ENCODE results near the gene CDK5RAP2. TPM values are rescaled to one million over a fixed set of nuclear protein-coding genes. Genes with fewer than 3 reads are reported as not detected.
A peak's percentile ranks its signal among the peaks of the same experiment; 100 is the strongest.
"Not testable (repeated sequence)": the region's sequence is repeated elsewhere in the genome, so short reads cannot be mapped to it uniquely, and the experiment has no call there.

Gene CDK5RAP2
- total and polyA plus RNA-seq, 10 of the 15 experiments (the other 5 are each of a cell fraction or from before 2014, with no cell fraction given): 16.2 to 53.5 (median 34.5) TPM

GRCh38 chr9:120555839-120556238 is 24.1 kb downstream of the CDK5RAP2 start:
- Histone ChIP-seq H3K4me1 (ENCODE audit: control insufficient read depth, insufficient read depth, low read length) (no peaks in the 10 kb centered on the region), H3K27ac (ENCODE audit: control insufficient read depth, insufficient read depth) (no peak overlapping the region), H3K4me2 (ENCODE audit: control insufficient read depth, insufficient read depth) (no peak overlapping the region), H2AFZ (ENCODE audit: control insufficient read depth, low read depth, low read length) (no peak overlapping the region), H3K9ac (ENCODE audit: control insufficient read depth, insufficient read depth, low read length) (no peak overlapping the region), H3K4me3 (no peak overlapping the region), H3K79me2 (ENCODE audit: control insufficient read depth, insufficient read depth, low read length) (no peaks in the 10 kb centered on the region), H4K20me1 (ENCODE audit: control insufficient read depth, insufficient read depth) (no peaks in the 10 kb centered on the region), H3K27me3 (replicated peaks in 1 of 2; ENCODE audit: control insufficient read depth in 2 of 2, insufficient read depth in 2 of 2, low read length in 1 of 2) (no peaks in the 10 kb centered on the region), H3K36me3 (ENCODE audit: control insufficient read depth in 2 of 2, insufficient read depth in 2 of 2, low read length in 1 of 2) (peaks cover 2 to 11% of the 10 kb centered on the region in 2 experiments; a peak in 2 of 4 replicates), H3K9me3 (replicated peaks; ENCODE audit: control insufficient read depth, insufficient read depth, low read length) (no peaks in the 10 kb centered on the region)
- SMC1A ChIA-PET (ENCODE audit: uncharacterized antibody, unreplicated experiment): interaction anchor here (0.6 kb wide), 1 partner anchor 70 kb away, joined by 3 read pairs; no protein-coding TSS in a partner anchor
- CTCF ChIA-PET: interaction anchor here (0.7 kb wide), 2 partner anchors 62 to 560 kb away, joined by 3 to 5 read pairs; no protein-coding TSS in a partner anchor
- DNase-seq (ENCODE audit: low read depth, low spot score) (no peak), ATAC-seq (peak; percentile 47; the same call in 2 of the 3 replicates), FAIRE-seq (no peak)
- 0 out of 2 replicates have a peak, but pooled peaks have one; percentile 22 for TF ChIP-seq SPI1 (IDR thresholded peaks at IDR 0.05; ENCODE audit: borderline replicate concordance, insufficient read depth, low read depth, low read length)
- no peak for TF ChIP-seq CBX5 (IDR thresholded peaks at IDR 0.05; ENCODE audit: low read depth)
- TF ChIP-seq BHLHE40 (IDR thresholded peaks at IDR 0.05; ENCODE audit: borderline replicate concordance in 1 of 2, low read depth in 2 of 2, low read length in 1 of 2): peak; percentile 33 to 69; a peak in 2 of 4 replicates
- peak; percentile 46 for TF ChIP-seq RUNX3 (IDR thresholded peaks at IDR 0.05; ENCODE audit: low read length)
- TF ChIP-seq SREBF2 (IDR thresholded peaks at IDR 0.05; ENCODE audit: low read length): no peak
- TF ChIP-seq RBBP5 (conservative IDR thresholded peaks at IDR 0.05): no peak
- in situ Hi-C loops (cut with MboI) (no loop called here), intact Hi-C loops (cut with micrococcal nuclease; ENCODE audit: unreplicated experiment) (no loop called here)
- RAD21 ChIA-PET (ENCODE audit: unreplicated experiment): no interaction called here
- WGBS (ENCODE audit: insufficient coverage, insufficient replicate concordance, low lambda C conversion rate, missing lambda C conversion rate): 51% methylated on average over 4 of the region's 4 CpGs
- no TSS peak for BruUV-seq (replicated peaks)
- POLR2A ChIA-PET: no interaction called here

GRCh38 chr9:120552210-120552704 is 27.7 kb downstream of the CDK5RAP2 start:
- H3K27ac ChIP-seq (ENCODE audit: control insufficient read depth, insufficient read depth); SMC1A ChIA-PET (ENCODE audit: uncharacterized antibody, unreplicated experiment); H3K9me3 ChIP-seq (replicated peaks; ENCODE audit: control insufficient read depth, insufficient read depth, low read length); FAIRE-seq; POLR2A ChIA-PET; intact Hi-C loops (cut with micrococcal nuclease; ENCODE audit: unreplicated experiment); H3K4me3 ChIP-seq; RAD21 ChIA-PET (ENCODE audit: unreplicated experiment); H2AFZ ChIP-seq (ENCODE audit: control insufficient read depth, low read depth, low read length); H4K20me1 ChIP-seq (ENCODE audit: control insufficient read depth, insufficient read depth); H3K79me2 ChIP-seq (ENCODE audit: control insufficient read depth, insufficient read depth, low read length); in situ Hi-C loops (cut with MboI); H3K27me3 ChIP-seq (replicated peaks in 1 of 2; ENCODE audit: control insufficient read depth in 2 of 2, insufficient read depth in 2 of 2, low read length in 1 of 2); CTCF ChIA-PET; DNase-seq (ENCODE audit: low read depth, low spot score); H3K4me2 ChIP-seq (ENCODE audit: control insufficient read depth, insufficient read depth); H3K4me1 ChIP-seq (ENCODE audit: control insufficient read depth, insufficient read depth, low read length); BruUV-seq (replicated peaks); ATAC-seq; H3K9ac ChIP-seq (ENCODE audit: control insufficient read depth, insufficient read depth, low read length): not testable (repeated sequence)
- 94% methylated on average over 6 of the region's 7 CpGs for WGBS (ENCODE audit: insufficient coverage, insufficient replicate concordance, low lambda C conversion rate, missing lambda C conversion rate)
- H3K36me3 ChIP-seq (ENCODE audit: control insufficient read depth in 2 of 2, insufficient read depth in 2 of 2, low read length in 1 of 2): peaks cover 3 to 15% of the 10 kb centered on the region in 2 experiments; a peak in 3 of 4 replicates
